Cortex of kidney (tissue), 1 donor: ENCODE data around the gene ZNF808.
"Not testable (repeated sequence)": the region's sequence is repeated elsewhere in the genome, so short reads cannot be mapped to it uniquely, and the experiment has no call there.

Experiments
- DNase-seq: peaks from one replicate; lab custom pipeline; 2025; lab: John Stamatoyannopoulos, UW

ZNF808 gene

GRCh38 chr19:52527134-52527955, at the start of gene ZNF808:
Gene ZNF808 (plus strand): TSS chr19:52527668. CDS start chr19:52543285, 15,617 bp downstream.
- DNase-seq = peak; percentile 32

GRCh38 chr19:52484111-52484743, 43.2 kb upstream of the ZNF808 start:
- DNase-seq = not testable (repeated sequence)

- DNase-seq = not testable (repeated sequence)
These were observed 42.4 kb upstream of the ZNF808 start for GRCh38 chr19:52485064-52485463.

- DNase-seq = not testable (repeated sequence)
These were observed 41.8 kb upstream of the ZNF808 start for GRCh38 chr19:52485561-52486240.

GRCh38 chr19:52492201-52492993, 35.1 kb upstream of the ZNF808 start:
- no peak for DNase-seq

- no peak for DNase-seq
These were observed 34.4 kb upstream of the ZNF808 start for GRCh38 chr19:52492994-52493470.

- no peak for DNase-seq
These were observed 33.0 kb upstream of the ZNF808 start for GRCh38 chr19:52494518-52494917.

- DNase-seq = no peak
These were observed 28.9 kb upstream of the ZNF808 start for GRCh38 chr19:52498571-52498970.

GRCh38 chr19:52500474-52500873, 27.0 kb upstream of the ZNF808 start:
- not testable (repeated sequence) for DNase-seq

GRCh38 chr19:52500991-52501390, 26.5 kb upstream of the ZNF808 start:
- not testable (repeated sequence) for DNase-seq

- no peak for DNase-seq
These were observed 20.2 kb upstream of the ZNF808 start for GRCh38 chr19:52507266-52507665.

- DNase-seq = no peak
These were observed 11.3 kb upstream of the ZNF808 start for GRCh38 chr19:52516191-52516590.

- no peak for DNase-seq
These were observed 8.8 kb upstream of the ZNF808 start for GRCh38 chr19:52518646-52519045.

- DNase-seq = not testable (repeated sequence)
These were observed 8.3 kb upstream of the ZNF808 start for GRCh38 chr19:52519175-52519574.

GRCh38 chr19:52520013-52520412, 7.5 kb upstream of the ZNF808 start:
- DNase-seq = no peak

- DNase-seq = no peak
These were observed 4.9 kb upstream of the ZNF808 start for GRCh38 chr19:52522551-52522950.

- DNase-seq = no peak
These were observed 3.4 kb upstream of the ZNF808 start for GRCh38 chr19:52524086-52524485.

GRCh38 chr19:52527956-52528351, 486 bp downstream of the ZNF808 start:
- no peak for DNase-seq

GRCh38 chr19:52532480-52532879, 5.0 kb downstream of the ZNF808 start:
- no peak for DNase-seq

- no peak for DNase-seq
These were observed 6.4 kb downstream of the ZNF808 start for GRCh38 chr19:52533901-52534300.

GRCh38 chr19:52535385-52535770, 7.9 kb downstream of the ZNF808 start:
- DNase-seq = not testable (repeated sequence)
